ENCODE data around the gene KMO. TPM values are rescaled to one million over a fixed set of nuclear protein-coding genes. Genes with fewer than 3 reads are reported as not detected.
A peak's percentile ranks its signal among the peaks of the same experiment; 100 is the strongest.

The KMO gene
- total RNA-seq, 1 donor from 2014 or later, result 0.13 TPM

DNA sequence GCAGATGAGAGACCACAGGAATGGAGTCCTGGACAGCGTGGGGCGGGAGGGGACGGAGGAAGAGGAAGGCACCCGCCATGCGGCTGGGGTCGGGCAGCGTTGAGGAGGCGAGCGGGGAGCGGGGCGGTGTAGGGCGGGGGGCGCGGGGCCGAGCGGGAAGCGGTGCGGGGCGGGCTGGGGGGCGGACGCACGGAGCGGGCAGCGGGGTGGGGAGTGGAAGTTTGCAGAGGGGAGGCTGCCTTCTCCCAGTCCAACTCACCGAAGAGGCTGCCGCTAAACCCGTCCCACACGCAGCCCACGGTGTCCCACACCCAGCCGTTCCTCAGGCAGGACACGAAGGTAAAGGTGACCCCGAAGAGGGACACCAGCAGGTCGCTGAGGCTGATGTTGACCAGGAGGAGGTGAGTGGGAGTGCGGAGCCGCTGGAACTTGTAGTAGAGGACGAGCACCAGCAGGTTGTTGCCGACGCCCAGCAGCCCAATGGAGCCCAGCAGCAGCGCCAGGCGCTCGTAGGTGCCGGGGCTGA lies 107.5 kb downstream of the KMO start:
- intact Hi-C loops (cut with DNase I), result loop anchor here (5.0 to 10.0 kb wide), 2 partner anchors 122 to 205 kb away; partner anchors contain the start of genes EXO1 and FH
- no peak for DNase-seq (ENCODE audit: low spot score)

DNA sequence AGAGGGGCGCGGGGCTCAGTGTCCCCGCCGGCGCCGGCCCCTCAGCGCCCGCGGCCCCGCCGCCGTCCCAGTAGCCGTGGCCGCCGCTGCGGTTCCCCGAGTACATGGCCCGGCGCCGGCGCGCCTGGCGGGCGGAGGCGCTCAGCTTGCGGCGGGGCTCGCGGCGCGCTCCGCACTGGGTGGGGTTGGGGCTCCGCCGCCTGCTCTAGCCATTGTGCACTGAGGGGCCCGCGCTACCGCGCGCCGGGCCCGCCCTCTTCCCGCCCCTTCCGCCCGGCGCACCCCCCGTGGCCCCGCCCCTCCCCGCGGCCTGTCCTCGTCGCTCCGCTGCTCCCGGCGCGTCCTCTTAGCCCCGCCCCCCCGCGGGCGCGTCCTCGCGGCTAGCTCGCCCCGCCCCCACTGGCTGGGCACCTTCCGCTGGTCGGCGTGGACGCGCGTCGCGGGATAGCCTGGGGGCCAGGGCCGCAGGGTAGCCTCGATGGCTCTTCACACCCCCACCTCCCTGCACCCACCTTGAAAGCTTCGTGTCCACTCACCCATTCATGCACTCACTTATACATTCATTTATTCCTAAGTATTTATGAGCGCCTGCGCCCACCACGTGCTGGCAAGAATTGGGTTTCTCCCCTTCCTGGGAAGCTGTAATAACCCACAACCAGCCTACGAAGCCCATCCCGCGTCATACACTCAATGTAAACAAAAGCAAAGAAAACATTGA lies 108.1 kb downstream of the KMO start, which contains the start of the genes CHML and OPN3:
TSS of gene CHML (minus strand) at position 221 of the 718 bp plus-strand sequence. CDS start 4,603 bp downstream, outside the sequence.
TSS of gene OPN3 (minus strand) at position 221 of the 718 bp plus-strand sequence. CDS start at position 106, 115 bp downstream.
- intact Hi-C loops (cut with DNase I), result loop anchor here (5.0 kb wide), 1 partner anchor 123 kb away; the partner anchor contains the start of gene FH
- DNase-seq (ENCODE audit: low spot score), result peak; percentile 97

DNA sequence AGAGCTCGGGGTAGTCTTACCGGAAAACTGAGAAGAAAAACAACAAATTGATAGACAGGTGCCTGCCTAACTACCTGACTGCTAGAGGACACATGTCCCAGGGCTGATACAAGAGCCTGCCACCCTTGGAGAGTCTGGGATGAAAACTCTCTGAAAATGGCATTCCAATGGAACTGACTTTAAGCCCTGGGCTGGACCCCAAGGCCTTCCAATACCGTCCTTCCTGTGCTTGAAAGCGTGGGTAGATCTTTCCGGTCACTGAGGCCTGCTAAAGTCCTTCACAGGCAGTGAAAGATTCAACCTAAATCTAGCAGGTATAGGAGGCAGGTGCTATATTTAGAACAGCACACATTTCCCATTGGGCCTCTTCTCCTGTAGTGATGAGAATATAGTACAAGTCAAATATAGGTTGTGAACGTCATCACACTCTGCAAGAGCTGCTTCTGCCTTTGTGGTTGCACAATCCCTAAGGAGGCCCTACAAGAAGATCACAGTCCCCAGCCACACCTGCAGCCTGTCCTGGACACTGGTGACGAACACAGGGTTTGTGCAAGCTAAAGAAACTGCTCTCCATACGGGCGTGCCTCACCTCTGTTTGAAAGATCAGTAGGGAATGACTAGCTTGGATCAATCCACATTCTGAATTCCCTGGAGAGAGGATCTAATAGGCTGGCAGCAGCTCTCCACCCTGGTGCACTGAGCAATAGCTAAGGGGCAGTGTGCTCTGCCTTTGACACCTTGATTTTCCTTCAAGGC lies 108.9 kb downstream of the KMO start:
- no peak for DNase-seq (ENCODE audit: low spot score)
- intact Hi-C loops (cut with DNase I), result loop anchor here (5.0 kb wide), 1 partner anchor 124 kb away; the partner anchor contains the start of gene FH

DNA sequence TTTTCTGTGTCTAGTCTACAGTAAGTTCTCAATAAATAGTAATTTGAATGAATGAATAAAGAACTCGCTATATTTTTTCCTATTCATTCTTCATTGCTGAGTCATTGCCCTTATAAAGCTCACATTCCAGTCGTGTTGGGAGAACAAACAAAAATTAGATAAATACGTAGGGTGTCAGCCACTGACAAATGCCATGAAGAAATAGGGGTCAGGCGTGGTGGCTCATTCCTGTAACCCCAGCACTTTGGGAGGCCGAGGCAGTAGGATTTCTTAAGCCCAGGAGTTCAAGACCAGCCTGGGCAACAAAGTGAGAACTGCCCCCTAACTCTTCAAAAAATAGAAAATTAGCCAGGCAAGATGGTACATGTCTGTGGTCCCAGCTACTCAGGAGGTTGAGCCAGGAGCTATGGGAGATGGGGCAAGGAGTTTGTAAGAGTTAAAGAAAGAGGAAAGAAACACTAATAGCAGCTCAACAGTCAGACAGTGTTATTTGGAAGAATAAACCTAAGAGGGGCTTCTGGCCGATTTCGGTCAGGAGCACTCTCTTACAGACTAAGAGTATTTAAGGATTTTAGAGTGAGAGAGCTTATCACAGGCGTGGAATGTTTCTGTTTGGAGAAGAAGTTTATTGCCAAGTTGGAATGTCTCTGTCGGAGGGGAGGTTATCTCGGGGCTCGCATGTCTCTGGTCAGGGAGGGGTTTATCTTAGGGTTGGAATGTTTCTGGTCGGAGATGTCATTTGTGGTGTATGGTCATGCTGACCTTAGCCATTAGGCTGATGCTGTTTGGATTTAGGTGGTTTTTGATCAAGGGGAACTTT lies 109.8 kb downstream of the KMO start:
- no peak for DNase-seq (ENCODE audit: low spot score)
- intact Hi-C loops (cut with DNase I), result loop anchor here (5.0 kb wide), 1 partner anchor 125 kb away; the partner anchor contains the start of gene FH

DNA sequence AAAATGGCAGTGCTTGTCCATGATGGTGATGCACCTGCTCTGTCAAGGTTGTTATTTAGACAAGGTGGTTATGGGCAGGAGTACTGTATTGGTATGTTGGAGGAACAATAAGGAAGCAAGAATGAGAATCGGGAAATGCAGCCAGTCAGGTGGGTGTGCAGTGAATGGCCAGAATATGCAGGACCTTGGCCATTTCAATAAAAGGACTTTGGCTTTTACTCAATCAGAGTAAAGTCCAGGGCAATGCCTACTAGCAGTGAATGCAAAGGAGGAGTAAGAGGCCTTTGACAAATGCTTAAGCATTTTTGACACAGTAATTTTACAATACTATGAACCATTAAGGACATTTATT lies 110.4 kb downstream of the KMO start:
- intact Hi-C loops (cut with DNase I), result loop anchor here (5.0 kb wide), 1 partner anchor 125 kb away; the partner anchor contains the start of gene FH
- no peak for DNase-seq (ENCODE audit: low spot score)

DNA sequence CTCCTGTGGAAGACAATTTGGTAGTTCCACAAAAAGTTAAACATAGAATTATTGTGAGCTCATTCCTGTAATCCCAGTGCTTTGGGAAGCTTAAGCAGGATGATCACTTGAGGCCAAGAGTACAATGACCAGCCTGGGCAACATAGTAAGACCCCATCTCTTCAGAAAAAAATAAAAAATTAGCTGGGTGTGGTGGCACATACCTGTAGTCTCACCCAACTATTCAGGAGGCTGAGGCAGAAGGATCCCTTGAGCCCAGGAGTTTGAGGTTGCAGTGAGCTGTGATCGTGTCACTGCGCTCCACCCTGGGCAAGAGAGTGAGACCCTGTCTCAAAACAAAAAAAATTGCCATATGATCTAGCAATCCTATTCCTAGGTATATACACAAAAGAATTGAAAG lies 112.1 kb downstream of the KMO start:
- no peak for DNase-seq (ENCODE audit: low spot score)
- intact Hi-C loops (cut with DNase I), result loop anchor here (5.0 kb wide), 1 partner anchor 127 kb away; the partner anchor contains the start of gene FH

DNA sequence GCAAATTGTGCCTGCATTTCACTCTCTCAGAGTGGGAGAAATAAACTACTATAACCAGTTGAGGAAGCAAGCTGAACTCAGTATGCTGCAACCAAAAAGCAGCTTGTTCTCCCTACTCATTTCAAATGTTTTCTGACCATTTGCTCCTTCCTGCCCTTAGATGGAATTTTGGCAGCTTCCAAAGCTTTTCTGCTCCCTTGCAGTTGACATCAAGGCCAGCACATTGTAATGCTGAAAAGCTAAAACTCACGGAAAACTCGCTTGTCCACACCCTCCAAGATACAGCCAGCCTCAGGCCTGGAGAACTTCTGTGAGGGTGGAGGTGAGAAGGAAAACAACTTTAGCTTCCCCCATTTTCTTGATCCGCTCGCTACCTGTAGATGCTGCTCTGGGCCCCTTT lies 113.0 kb downstream of the KMO start:
- no peak for DNase-seq (ENCODE audit: low spot score)
- intact Hi-C loops (cut with DNase I), result no loop called here

Other genes with a start within 250 kb of the KMO start
- gene RGS7, start 175.2 kb upstream of the KMO start, total RNA-seq, result not detected
- gene FH, start 12.6 kb upstream of the KMO start, total RNA-seq, result 192 TPM
- 5.7 TPM for gene CHML, start 108.0 kb downstream of the KMO start, total RNA-seq
- gene OPN3, start 108.0 kb downstream of the KMO start, total RNA-seq, result 5.7 TPM
- not detected for gene WDR64, start 119.9 kb downstream of the KMO start, total RNA-seq